Motor neuron (in vitro differentiated cells): Measurements from ENCODE around the gene PTGER1. TPM values are rescaled to one million over a fixed set of nuclear protein-coding genes. Genes with fewer than 3 reads are reported as not detected.

Experiments used
- ATAC-seq, 8 experiments: fragments of 200-7000 bp; cut with Tn5 transposase; replicated peaks in 6 of 8; 2 replicates each; pipeline ENCODE4 v1.8.0; 2021; ENCODE audit warnings: mild to moderate bottlenecking in 8 of 8, moderate library complexity in 8 of 8
- H3K27ac ChIP-seq, 2 donors: fragments of 250-450 bp; sonication (Bioruptor Pico); 2 replicates each; pipeline ENCODE4 v1.9.0; 2021; ENCODE audit warnings: antibody characterized with exemption in 2 of 2, mild to moderate bottlenecking in 2 of 2, moderate library complexity in 1 of 2
- H3K4me1 ChIP-seq, 2 donors: fragments of 250-450 bp; sonication (Bioruptor Pico); replicated peaks in 1 of 2; 2 replicates each; pipeline ENCODE4 v1.6.1; 2021; ENCODE audit warnings: antibody characterized with exemption in 2 of 2, mild to moderate bottlenecking in 2 of 2, moderate library complexity in 1 of 2
- H3K4me3 ChIP-seq, 5 donors: fragments of 250-450 bp; sonication (Bioruptor Pico); 2 replicates each; pipeline ENCODE4 v1.9.0; 2021; ENCODE audit warnings: antibody characterized with exemption in 5 of 5, mild to moderate bottlenecking in 5 of 5, moderate library complexity in 4 of 5
- WGBS, 10 experiments: fragments of 450-650 bp; shearing (Covaris generic); methylation state at CpG; one replicate each; pipeline ENCODE4 v1.0.0; 2022; 5-methylcytosine and 5-hydroxymethylcytosine counted together
- in situ Hi-C, 9 experiments: fragments of 400-800 bp; cut with MboI; loops; one replicate each; pipeline ENCODE4 v1.15.0; 2021; ENCODE audit warnings: low sequenced_read_pairs in 9 of 9, low pct_unique_long_range_greater_than_20kb in 2 of 9; ENCODE audit not compliant: unreplicated experiment in 9 of 9
- total RNA-seq, 8 experiments: library from RNA; unstranded; fragments of 300-600 nt; gene quantifications; 2 replicates each; pipeline versions ENCODE4 v1.2.3 to v1.2.4, GENCODE V29; 2022

PTGER1 gene
- total RNA-seq, 8 experiments from 2014 or later = 0.11 to 0.24 TPM; not detected in 6

DNA sequence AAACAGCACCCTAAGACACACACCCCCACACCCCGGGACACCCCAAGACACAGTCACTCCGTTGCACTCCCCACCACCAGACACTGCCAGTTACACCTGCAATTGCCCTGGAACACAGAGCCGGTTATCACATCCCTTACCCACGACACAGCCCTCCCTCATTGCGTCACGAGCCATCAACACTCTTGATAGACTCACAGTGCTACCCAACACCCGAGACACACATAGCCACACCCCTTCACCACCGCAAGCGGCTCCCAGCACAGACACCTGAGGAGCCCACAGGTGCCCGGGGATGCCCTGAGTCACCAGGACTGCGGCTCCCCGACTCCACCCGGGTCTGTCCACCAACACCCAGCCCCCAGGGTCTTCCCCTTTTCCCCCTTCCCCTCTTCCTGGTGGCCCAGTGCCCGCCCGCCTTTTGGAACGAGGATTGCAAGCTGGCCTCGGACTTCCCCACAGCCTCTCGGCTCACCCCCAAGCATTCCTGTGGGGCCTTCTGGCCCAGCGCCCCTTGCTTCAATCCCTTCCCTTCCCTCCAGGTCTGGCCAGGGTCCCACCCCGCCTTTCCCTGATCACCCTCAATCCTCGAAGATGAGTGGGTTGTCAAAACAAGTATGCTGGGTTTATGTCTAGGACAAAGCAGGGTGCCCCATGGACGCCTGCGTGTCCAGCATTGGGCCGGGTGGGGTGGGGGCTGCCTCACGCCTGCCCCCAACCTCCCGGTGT, 1.7 kb upstream of the PTGER1 start:
- in situ Hi-C loops = no loop called here
- no peak overlapping the region for H3K27ac ChIP-seq
- ATAC-seq = peak in 5 of 8 experiments; percentile 1 to 56 (median 23)
- H3K4me3 ChIP-seq = no peak overlapping the region
- WGBS, 10 experiments = 0 to 88% (median 40%) methylated on average over 1 to 4 of the region's 26 CpGs; no CpG with 5 or more reads in 7 of the 10 experiments
- peaks cover 17 to 19% of the 10 kb centered on the region in 2 donors for H3K4me1 ChIP-seq

DNA sequence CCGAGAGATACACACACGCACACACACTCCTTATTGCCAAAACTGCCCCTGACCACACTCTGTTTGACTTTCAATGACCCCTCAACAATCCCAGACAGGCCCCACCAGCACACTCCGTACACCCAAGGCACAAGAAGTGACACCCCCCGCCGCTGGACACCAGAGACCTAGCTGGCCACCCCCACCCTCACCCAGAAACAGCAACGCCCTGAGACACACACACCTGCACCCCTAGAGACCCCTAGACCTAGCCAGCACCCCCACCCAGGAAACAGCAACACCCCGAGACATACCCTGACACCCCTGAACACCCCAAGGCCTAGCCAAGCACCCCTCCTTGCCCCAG, 1.1 kb upstream of the PTGER1 start:
- no peak overlapping the region for H3K27ac ChIP-seq
- in situ Hi-C loops = no loop called here
- 100% methylated on average over 1 of the region's 7 CpGs; no CpG with 5 or more reads in 9 of the 10 experiments for WGBS, 10 experiments

DNA sequence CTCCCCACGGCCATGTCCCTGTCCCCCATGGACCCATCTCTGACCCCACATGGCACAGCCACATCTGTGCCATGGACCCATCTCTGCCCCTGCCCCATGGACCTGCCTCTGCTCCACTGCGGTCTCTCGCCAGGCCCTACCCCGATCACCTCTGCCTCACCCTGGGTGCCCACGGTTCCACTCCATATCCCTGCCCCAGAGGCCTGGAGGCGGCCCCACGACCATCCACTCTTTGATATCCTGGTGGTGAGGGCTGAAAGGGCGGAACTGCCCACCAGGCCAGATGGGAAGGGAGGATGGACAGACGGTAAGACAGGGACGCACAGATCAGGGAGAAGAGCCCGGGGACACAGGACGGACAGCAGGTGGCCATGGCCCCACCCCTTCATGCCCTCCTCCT, 327 bp downstream of the PTGER1 start:
- no peak overlapping the region for H3K4me3 ChIP-seq
- in situ Hi-C loops = no loop called here
- 30 to 100% (median 57%) methylated on average over 1 to 7 of the region's 12 CpGs; no CpG with 5 or more reads in 7 of the 10 experiments for WGBS, 10 experiments

More for the DNA sequence above, 1.1 kb upstream of the PTGER1 start:
- ATAC-seq = no peak
- Histone ChIP-seq H3K4me3 (no peak overlapping the region), H3K4me1 (peaks cover 17 to 19% of the 10 kb centered on the region in 2 donors)

GRCh38 chr19:14473978-14474578, 1.1 kb downstream of the PTGER1 start:
- in situ Hi-C loops = no loop called here
- 0 to 89% (median 60%) methylated on average over 1 to 31 of the region's 53 CpGs; no CpG with 5 or more reads in 6 of the 10 experiments for WGBS, 10 experiments
- Histone ChIP-seq H3K27ac (no peak overlapping the region), H3K4me1 (peaks cover 17 to 19% of the 10 kb centered on the region in 2 donors), H3K4me3 (peak overlapping the region in 1 of 5 donors; percentile 8)
- peak in 3 of 8 experiments; percentile 15 to 23 (median 15) for ATAC-seq

More for the DNA sequence above, 327 bp downstream of the PTGER1 start:
- H3K27ac ChIP-seq = no peak overlapping the region
- H3K4me1 ChIP-seq = peaks cover 17 to 19% of the 10 kb centered on the region in 2 donors
- ATAC-seq = peak in 7 of 8 experiments; percentile 1 to 5 (median 2)

DNA sequence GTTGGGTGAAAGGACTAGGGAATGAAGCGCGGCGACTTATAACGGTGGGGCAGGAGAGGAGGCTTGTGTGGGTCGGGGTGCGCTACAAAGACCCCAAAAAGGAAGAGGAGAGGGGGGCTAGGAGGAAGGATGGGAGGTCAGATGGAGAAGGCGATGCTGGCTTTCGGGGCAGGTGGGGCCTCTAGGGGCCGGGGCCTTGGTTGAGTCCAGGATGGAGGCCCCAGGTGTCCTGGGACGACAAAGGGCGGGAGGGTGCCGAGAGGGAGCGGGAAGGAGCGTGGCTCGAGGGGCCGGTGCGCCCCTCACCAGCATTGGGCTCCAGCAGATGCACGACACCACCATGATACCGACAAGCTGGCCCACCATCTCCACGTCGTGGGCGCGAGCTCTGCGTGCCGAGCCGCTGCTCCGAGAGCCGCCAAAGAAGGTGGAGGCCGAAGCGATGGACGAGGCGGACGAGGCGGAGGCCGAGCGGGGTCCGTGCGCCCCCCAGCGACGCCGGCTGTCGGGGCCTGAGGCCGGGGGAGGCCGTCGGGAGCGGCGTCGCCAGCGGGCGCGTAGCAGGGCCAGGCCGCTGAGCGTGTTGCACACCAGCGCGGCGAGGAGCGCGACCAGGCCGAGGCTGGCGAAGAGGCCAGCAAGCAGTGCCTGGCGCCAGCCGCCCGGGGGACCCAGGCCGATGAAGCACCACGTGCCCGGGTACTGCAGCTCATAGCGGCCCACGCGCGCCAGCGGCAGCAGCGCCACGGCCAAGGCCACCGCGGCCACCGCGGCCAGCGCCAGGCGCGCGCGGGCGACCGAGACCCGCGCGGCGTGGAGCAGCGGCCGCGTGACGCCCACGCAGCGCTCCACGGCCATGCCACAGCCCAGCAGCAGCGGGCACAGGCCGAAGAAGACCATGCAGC, 1.8 kb downstream of the PTGER1 start:
- Histone ChIP-seq H3K4me3 (peak overlapping the region in 1 of 5 donors; percentile 8), H3K27ac (no peak overlapping the region), H3K4me1 (peaks cover 17 to 19% of the 10 kb centered on the region in 2 donors)
- in situ Hi-C loops = no loop called here
- WGBS, 10 experiments = 12 to 97% (median 40%) methylated on average over 1 to 13 of the region's 97 CpGs; no CpG with 5 or more reads in 5 of the 10 experiments
- ATAC-seq = peak in 3 of 8 experiments; percentile 2 to 12 (median 8)

DNA sequence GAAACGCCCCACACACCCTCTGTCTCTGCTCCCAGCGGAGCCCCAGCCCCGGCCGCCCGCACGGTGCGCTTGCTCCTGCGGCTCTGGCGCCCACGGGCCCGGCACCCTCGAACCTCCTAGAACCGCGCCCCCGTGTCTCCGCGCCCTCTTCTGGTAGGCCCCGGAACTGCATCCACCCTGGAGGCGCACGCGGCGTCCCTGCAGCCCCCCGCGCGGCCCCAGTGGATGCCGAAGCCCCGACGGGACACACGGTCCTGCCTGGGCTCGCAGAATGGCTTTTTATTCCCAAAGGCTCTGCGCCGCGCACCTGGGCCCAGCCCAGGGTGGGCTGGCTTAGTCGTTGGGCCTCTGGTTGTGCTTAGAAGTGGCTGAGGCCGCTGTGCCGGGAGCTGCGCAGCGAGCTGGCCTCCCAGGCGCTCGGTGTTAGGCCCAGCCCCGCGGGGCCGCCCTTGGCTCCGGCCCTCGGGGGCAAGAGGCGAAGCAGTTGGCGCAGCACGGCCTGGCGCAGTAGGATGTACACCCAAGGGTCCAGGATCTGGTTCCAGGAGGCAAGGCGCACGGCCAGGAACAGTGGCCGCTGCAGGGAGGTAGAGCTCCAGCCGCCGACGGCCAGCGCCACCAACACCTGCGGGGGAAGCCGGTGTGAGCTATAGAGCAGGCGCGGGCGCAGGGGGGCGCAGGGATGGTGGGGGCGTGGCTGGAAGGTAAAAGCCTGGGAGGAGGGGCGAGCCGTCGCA, 2.8 kb downstream of the PTGER1 start:
- peak overlapping the region in 1 of 5 donors; percentile 2 for H3K4me3 ChIP-seq
- 20 to 26% methylated on average over 1 to 20 of the region's 66 CpGs; no CpG with 5 or more reads in 8 of the 10 experiments for WGBS, 10 experiments
- peak; percentile 16 to 64 (median 48) for ATAC-seq
- no peak overlapping the region for H3K27ac ChIP-seq
- peaks cover 17 to 19% of the 10 kb centered on the region in 2 donors for H3K4me1 ChIP-seq
- in situ Hi-C loops = no loop called here

GRCh38 chr19:14471436-14472187, 3.5 kb downstream of the PTGER1 start:
- no CpG with 5 or more reads among the region's 46 CpGs for WGBS, 10 experiments
- no peak for ATAC-seq

GRCh38 chr19:14470031-14470876, 4.9 kb downstream of the PTGER1 start:
- Histone ChIP-seq H3K4me1 (peaks cover 13 to 14% of the 10 kb centered on the region in 2 donors), H3K27ac (no peak overlapping the region), H3K4me3 (no peak overlapping the region)
- no peak for ATAC-seq
- in situ Hi-C loops = no loop called here
- 80 to 97% (median 88%) methylated on average over 1 to 7 of the region's 32 CpGs; no CpG with 5 or more reads in 6 of the 10 experiments for WGBS, 10 experiments

More at GRCh38 chr19:14471436-14472187, 3.5 kb downstream of the PTGER1 start:
- Histone ChIP-seq H3K4me1 (peaks cover 17 to 19% of the 10 kb centered on the region in 2 donors), H3K4me3 (no peak overlapping the region), H3K27ac (no peak overlapping the region)
- in situ Hi-C loops = no loop called here

- no peak for ATAC-seq
- peaks cover 0 to 4% of the 10 kb centered on the region in 2 donors for H3K4me1 ChIP-seq
- in situ Hi-C loops = no loop called here
- no peak overlapping the region for H3K27ac ChIP-seq
- no peak overlapping the region for H3K4me3 ChIP-seq
- WGBS, 10 experiments = 50 to 80% (median 60%) methylated on average over 1 to 2 of the region's 9 CpGs; no CpG with 5 or more reads in 7 of the 10 experiments
Observed at GRCh38 chr19:14467816-14468215, 7.3 kb downstream of the PTGER1 start.

DNA sequence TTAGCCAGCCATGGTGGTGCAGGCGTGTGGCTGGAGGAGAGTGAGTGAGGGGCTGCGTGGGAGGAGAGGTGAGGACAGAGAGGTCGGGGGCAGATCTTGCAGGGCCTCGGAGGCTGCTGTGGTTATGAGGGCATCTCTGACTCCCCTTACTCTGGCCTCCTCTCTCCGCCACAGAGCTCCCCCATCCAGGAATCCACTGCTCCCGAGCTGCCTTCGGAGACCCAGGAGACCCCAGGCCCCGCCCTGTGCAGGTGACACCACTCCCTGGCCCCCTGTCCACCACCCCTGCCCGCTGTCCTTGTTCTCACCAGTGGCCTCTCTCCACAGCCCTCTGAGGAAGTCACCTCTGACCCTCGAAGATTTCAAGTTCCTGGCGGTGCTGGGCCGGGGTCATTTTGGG, 7.8 kb downstream of the PTGER1 start:
- no CpG with 5 or more reads among the region's 12 CpGs for WGBS, 10 experiments

GRCh38 chr19:14463747-14464146, 11.4 kb downstream of the PTGER1 start:
- no peak for ATAC-seq
- Histone ChIP-seq H3K4me3 (no peak overlapping the region), H3K27ac (no peak overlapping the region), H3K4me1 (no peaks in the 10 kb centered on the region)
- 85 to 100% (median 100%) methylated on average over 1 to 4 of the region's 21 CpGs; no CpG with 5 or more reads in 7 of the 10 experiments for WGBS, 10 experiments
- in situ Hi-C loops = no loop called here

More for the DNA sequence above, 7.8 kb downstream of the PTGER1 start:
- no peak overlapping the region for H3K27ac ChIP-seq
- ATAC-seq = no peak
- H3K4me1 ChIP-seq = peaks cover 0 to 2% of the 10 kb centered on the region in 2 donors
- H3K4me3 ChIP-seq = no peak overlapping the region
- in situ Hi-C loops = no loop called here
